Nephron progenitor cell (in vitro differentiated cells): ENCODE data around the gene HDAC4.

Experiments
- DNase-seq: peaks from one replicate; pipeline ENCODE4 v3.0.0; 2021
- H3K27ac Mint-ChIP-seq: 2 replicates; pipeline ENCODE4 v1.8.0; 2021; ENCODE audit warnings: mild to moderate bottlenecking, moderate library complexity, mixed read lengths
- H3K27me3 Mint-ChIP-seq: 2 replicates; pipeline ENCODE4 v1.8.0; 2021; ENCODE audit warnings: mild to moderate bottlenecking, low read depth, mixed read lengths; ENCODE audit not compliant: poor library complexity
- H3K36me3 Mint-ChIP-seq: 2 replicates; pipeline ENCODE4 v1.8.0; 2021; ENCODE audit warnings: low read depth, mixed read lengths
- H3K4me1 Mint-ChIP-seq: 2 replicates; pipeline ENCODE4 v1.8.0; 2021; ENCODE audit warnings: mixed read lengths
- H3K4me3 Mint-ChIP-seq: 2 replicates; pipeline ENCODE4 v1.8.0; 2021; ENCODE audit warnings: mild to moderate bottlenecking, moderate library complexity, mixed read lengths
- H3K9me3 Mint-ChIP-seq: 2 replicates; pipeline ENCODE4 v1.8.0; 2021; ENCODE audit warnings: mild to moderate bottlenecking, moderate library complexity, mixed read lengths
- TF ChIP-seq, protein P1 (sequence below): fragments of 200-600 bp; sonication (generic); IDR thresholded peaks from 2 replicates; pipeline ENCODE4 v1.5.0; 2021; ENCODE audit warnings: antibody characterized with exemption

Gene HDAC4

DNA sequence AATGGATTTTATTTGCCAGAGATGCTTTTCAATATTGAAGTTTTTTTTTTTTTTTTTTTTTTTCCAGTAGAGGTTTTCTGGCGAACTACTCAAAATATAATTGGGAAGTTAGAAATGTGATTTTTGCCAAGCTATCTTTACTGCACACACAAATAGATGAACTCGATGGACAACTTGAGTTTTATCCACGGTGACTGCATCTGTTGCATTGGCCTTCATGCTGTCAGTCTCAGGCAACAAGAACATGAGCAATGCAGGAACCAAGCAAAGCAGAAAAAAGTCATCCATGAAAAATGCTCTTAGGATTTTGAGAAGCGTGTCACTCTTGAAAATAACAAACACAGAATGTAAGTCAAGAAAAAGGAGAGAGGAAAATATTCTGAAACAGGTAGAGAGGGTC is 22.7 kb upstream of the HDAC4 start:
- Mint-ChIP-seq H3K4me1 (peaks cover 30% of the 10 kb centered on the region), H3K27me3 (peaks cover 18% of the 10 kb centered on the region), H3K36me3 (no peaks in the 10 kb centered on the region), H3K9me3 (no peaks in the 10 kb centered on the region), H3K27ac (no peak overlapping the region), H3K4me3 (no peak overlapping the region)
- TF ChIP-seq, protein P1, sequence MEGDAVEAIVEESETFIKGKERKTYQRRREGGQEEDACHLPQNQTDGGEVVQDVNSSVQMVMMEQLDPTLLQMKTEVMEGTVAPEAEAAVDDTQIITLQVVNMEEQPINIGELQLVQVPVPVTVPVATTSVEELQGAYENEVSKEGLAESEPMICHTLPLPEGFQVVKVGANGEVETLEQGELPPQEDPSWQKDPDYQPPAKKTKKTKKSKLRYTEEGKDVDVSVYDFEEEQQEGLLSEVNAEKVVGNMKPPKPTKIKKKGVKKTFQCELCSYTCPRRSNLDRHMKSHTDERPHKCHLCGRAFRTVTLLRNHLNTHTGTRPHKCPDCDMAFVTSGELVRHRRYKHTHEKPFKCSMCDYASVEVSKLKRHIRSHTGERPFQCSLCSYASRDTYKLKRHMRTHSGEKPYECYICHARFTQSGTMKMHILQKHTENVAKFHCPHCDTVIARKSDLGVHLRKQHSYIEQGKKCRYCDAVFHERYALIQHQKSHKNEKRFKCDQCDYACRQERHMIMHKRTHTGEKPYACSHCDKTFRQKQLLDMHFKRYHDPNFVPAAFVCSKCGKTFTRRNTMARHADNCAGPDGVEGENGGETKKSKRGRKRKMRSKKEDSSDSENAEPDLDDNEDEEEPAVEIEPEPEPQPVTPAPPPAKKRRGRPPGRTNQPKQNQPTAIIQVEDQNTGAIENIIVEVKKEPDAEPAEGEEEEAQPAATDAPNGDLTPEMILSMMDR = no peak
- DNase-seq = no peak

DNA sequence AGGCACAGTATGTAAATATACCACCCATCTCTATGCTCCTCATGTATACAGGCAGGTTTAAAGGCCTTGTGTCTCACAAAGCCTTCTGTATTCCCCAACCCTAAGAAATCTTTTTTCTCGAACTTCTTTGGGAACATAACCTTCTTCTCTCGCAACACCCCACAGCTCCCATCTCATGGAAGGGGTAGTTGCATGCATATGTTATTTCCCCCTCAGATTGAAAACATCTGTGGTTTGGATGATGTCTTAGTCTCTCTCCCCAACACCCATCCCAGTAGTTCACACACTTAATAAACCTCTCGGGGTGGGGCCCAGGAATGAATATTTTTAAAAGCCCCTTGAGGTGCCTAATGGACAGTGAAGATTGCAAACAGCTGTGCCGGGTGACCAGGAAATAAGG is 21.0 kb upstream of the HDAC4 start:
- Mint-ChIP-seq H3K9me3 (peaks cover 5% of the 10 kb centered on the region), H3K4me1 (peaks cover 29% of the 10 kb centered on the region), H3K36me3 (no peaks in the 10 kb centered on the region), H3K4me3 (no peak overlapping the region), H3K27ac (no peak overlapping the region), H3K27me3 (peaks cover 18% of the 10 kb centered on the region)
- TF ChIP-seq, protein P1 = no peak
- no peak for DNase-seq

DNA sequence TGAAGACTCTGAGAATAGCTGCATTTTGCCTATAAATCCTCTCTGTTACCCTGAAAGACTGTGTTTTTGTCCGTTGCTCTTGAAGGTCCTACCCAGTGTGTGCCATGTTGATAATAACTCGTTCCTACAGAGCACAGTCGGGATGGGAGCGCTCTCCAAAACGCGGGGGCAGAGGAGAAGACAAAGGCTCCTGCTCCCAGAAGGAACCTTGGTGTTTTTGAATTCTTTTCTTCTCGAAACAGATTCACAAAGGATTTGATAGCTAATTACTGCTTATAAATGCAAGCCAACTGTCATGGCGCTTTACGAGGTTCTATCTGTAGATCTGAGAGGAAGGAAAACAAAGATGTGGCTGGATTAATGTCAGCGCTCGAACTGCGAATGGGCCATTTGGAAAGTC is 19.3 kb upstream of the HDAC4 start:
- DNase-seq = no peak
- TF ChIP-seq, protein P1 = no peak
- Mint-ChIP-seq H3K27me3 (peaks cover 15% of the 10 kb centered on the region), H3K9me3 (peaks cover 7% of the 10 kb centered on the region), H3K36me3 (no peaks in the 10 kb centered on the region), H3K27ac (no peak overlapping the region), H3K4me1 (peaks cover 12% of the 10 kb centered on the region), H3K4me3 (no peak overlapping the region)

DNA sequence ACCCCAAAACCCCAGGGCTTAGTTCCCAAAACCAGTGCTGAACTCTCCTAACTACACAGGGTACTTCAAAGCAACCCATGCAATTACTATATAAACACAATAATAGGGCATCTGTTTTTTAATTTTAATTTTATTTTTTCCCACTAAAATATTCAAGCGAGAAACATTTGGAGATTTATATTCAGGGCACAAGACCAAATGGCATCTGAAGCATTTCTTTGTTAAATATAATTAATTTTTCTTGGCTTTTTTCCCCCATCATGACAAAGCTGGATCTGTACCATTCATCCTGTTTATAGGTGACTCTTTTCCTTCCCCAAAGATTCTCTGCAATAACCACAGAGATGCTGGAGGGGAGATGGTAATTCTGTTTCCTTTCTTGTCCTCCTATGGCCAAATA is 18.1 kb upstream of the HDAC4 start:
- Mint-ChIP-seq H3K9me3 (peaks cover 7% of the 10 kb centered on the region), H3K4me1 (peaks cover 9% of the 10 kb centered on the region), H3K27ac (no peak overlapping the region), H3K36me3 (no peaks in the 10 kb centered on the region), H3K4me3 (no peak overlapping the region), H3K27me3 (peaks cover 15% of the 10 kb centered on the region)
- DNase-seq = no peak
- TF ChIP-seq, protein P1 = no peak

DNA sequence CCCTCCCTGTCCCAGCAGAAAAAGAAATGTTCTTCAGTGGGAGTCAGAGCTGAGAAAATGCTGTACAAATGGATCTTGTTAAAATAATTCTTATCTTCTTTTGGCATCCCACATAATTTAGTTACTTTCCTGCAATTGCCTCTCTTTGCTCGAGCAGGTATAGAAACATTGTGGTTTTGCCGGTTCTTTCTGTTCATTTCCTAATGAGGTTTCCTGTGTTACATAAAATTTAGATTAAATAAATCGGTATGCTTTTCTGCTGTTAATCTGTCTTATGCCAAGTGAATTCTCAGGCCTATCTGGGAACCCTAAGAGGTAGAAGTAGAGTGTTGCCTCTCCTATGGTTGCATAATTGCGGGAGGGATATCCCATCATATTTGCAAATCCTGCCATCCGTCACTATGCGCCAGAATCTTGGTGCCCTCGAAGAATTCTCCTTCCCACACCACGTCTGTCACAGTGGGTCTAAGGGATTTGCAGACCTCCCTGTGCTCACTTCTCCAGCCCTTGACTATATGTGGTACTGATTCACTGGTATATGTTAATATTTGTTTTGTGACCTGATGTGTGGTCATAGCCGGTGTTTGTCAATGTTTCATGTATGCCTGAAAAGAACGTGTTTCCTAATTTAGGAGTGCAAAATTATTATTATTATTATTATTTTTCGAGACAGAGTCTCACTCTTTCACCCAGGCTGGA is 12.2 kb upstream of the HDAC4 start:
- Mint-ChIP-seq H3K27ac (no peak overlapping the region), H3K4me3 (no peak overlapping the region), H3K27me3 (peaks cover 23% of the 10 kb centered on the region), H3K36me3 (no peaks in the 10 kb centered on the region), H3K4me1 (peaks cover 2% of the 10 kb centered on the region), H3K9me3 (peaks cover 32% of the 10 kb centered on the region)
- TF ChIP-seq, protein P1 = no peak
- DNase-seq = no peak

DNA sequence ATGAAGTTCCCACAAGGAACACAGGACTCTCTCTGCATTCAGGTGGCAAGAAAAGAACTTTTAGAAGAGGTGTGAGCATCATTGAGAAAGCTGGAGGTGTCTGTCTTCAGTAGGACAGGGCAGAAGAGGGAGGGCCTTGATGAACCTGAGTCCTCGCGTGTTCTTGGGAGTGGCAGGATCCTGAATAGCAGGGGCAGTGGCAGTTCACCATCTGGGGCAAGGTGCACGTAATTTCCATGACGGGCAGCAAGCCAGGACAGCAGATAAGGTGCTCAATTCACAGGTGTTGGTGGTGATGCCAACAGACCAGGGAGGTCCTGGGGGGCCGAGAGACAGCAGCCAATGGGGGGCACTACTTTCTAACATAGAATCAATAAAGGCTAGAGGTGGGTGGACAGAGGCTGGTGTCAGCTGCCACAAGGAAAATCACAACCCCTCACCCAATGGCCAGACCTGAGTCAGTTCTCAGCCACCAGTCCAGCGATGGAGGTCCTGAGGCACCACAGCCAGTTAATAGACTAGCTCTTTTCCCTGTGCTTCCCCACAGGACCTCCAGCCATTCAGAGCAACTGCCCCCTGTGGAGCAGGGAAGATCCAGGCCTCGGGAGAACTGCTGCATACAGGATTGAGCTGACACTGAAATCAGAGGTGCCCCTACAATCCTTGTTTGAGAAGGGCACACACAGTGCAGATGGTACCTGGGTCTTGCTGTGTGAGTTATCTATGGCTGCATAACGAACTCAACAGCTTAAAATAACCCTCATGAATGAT is 10.9 kb upstream of the HDAC4 start:
- DNase-seq = no peak
- H3K27me3 Mint-ChIP-seq = peaks cover 19% of the 10 kb centered on the region
- no peak overlapping the region for H3K27ac Mint-ChIP-seq
- no peaks in the 10 kb centered on the region for H3K36me3 Mint-ChIP-seq
- H3K4me3 Mint-ChIP-seq = no peak overlapping the region
- TF ChIP-seq, protein P1 = no peak
- peaks cover 26% of the 10 kb centered on the region for H3K9me3 Mint-ChIP-seq
- H3K4me1 Mint-ChIP-seq = peaks cover 15% of the 10 kb centered on the region
